H9 (cell line): ENCODE data around the gene DDOST. TPM values are rescaled to one million over a fixed set of nuclear protein-coding genes. Genes with fewer than 3 reads are reported as not detected.

Source experiments
- DNase-seq: peaks from one replicate; pipeline ENCODE4 v3.0.0-alpha.2; 2017
- H2AFZ ChIP-seq: one replicate; pipeline ENCODE4 v1.6.1; 2013; ENCODE audit warnings: mild to moderate bottlenecking, low read length, control low read depth, moderate library complexity
- H2AK5ac ChIP-seq: 2 replicates; pipeline ENCODE4 v1.6.1; 2013; ENCODE audit warnings: low read length, control low read depth, mixed read lengths; ENCODE audit not compliant: insufficient read length
- H2BK120ac ChIP-seq: one replicate; pipeline ENCODE4 v1.6.1; 2013; ENCODE audit warnings: low read depth, mild to moderate bottlenecking, low read length, control low read depth, inconsistent platforms; ENCODE audit not compliant: poor library complexity, severe bottlenecking
- H2BK12ac ChIP-seq: 2 replicates; pipeline ENCODE4 v1.6.1; 2013; ENCODE audit warnings: low read length, control low read depth, mixed read lengths, low read depth; ENCODE audit not compliant: insufficient read length
- H2BK15ac ChIP-seq: 2 replicates; pipeline ENCODE4 v1.6.1; 2013; ENCODE audit warnings: low read depth, low read length, control low read depth
- H2BK20ac ChIP-seq: one replicate; pipeline ENCODE4 v1.6.1; 2013; ENCODE audit warnings: low read depth, mild to moderate bottlenecking, low read length, control low read depth, inconsistent platforms; ENCODE audit not compliant: poor library complexity, severe bottlenecking
- H2BK5ac ChIP-seq: 2 replicates; pipeline ENCODE4 v1.6.1; 2013; ENCODE audit warnings: low read length, control low read depth, mixed read lengths; ENCODE audit not compliant: insufficient read length
- H3K14ac ChIP-seq: 2 replicates; pipeline ENCODE4 v1.6.1; 2013; ENCODE audit warnings: low read length, control low read depth; ENCODE audit not compliant: insufficient read depth
- H3K18ac ChIP-seq: 2 replicates; pipeline ENCODE4 v1.6.1; 2013; ENCODE audit warnings: low read depth, mild to moderate bottlenecking, mixed read lengths, low read length, control low read depth; ENCODE audit not compliant: insufficient read length
- H3K23ac ChIP-seq: 2 replicates; pipeline ENCODE4 v1.6.1; 2013; ENCODE audit warnings: low read length, control low read depth, mixed read lengths, low read depth; ENCODE audit not compliant: insufficient read length
- H3K23me2 ChIP-seq: 2 replicates; pipeline ENCODE4 v1.6.1; 2013; ENCODE audit warnings: low read depth, mild to moderate bottlenecking, mixed read lengths, low read length, control low read depth; ENCODE audit not compliant: insufficient read length, poor library complexity, severe bottlenecking
- H3K27ac ChIP-seq: 2 replicates; pipeline ENCODE4 v1.5.1; 2013; ENCODE audit warnings: low read length, control low read depth, mixed read lengths, low read depth; ENCODE audit not compliant: insufficient read length
- H3K27me3 ChIP-seq: 2 replicates; pipeline ENCODE4 v1.6.1; 2013; ENCODE audit warnings: low read length, control low read depth, inconsistent platforms; ENCODE audit not compliant: insufficient read depth
- H3K4ac ChIP-seq: 2 replicates; pipeline ENCODE4 v1.6.1; 2013; ENCODE audit warnings: low read depth, mild to moderate bottlenecking, control low read depth, inconsistent platforms, low read length, moderate library complexity
- H3K4me1 ChIP-seq: 2 replicates; pipeline ENCODE4 v1.6.1; 2013; ENCODE audit warnings: low read length, control low read depth, inconsistent platforms; ENCODE audit not compliant: insufficient read depth
- H3K4me2 ChIP-seq: 2 replicates; pipeline ENCODE4 v1.6.1; 2013; ENCODE audit warnings: low read length, control low read depth, mixed read lengths; ENCODE audit not compliant: insufficient read length, insufficient read depth
- H3K56ac ChIP-seq: 2 replicates; pipeline ENCODE4 v1.6.1; 2013; ENCODE audit warnings: low read depth, mild to moderate bottlenecking, mixed read lengths, low read length, control low read depth; ENCODE audit not compliant: insufficient read length
- H3K79me1 ChIP-seq: 2 replicates; pipeline ENCODE4 v1.6.1; 2013; ENCODE audit warnings: low read depth, mild to moderate bottlenecking, moderate library complexity, low read length, control low read depth, inconsistent platforms; ENCODE audit not compliant: insufficient read depth, poor library complexity, severe bottlenecking
- H3K79me2 ChIP-seq: 2 replicates; pipeline ENCODE4 v1.6.1; 2013; ENCODE audit warnings: low read length, control low read depth, inconsistent platforms; ENCODE audit not compliant: insufficient read depth
- H3K9ac ChIP-seq: 2 replicates; pipeline ENCODE4 v1.6.1; 2013; ENCODE audit warnings: low read length, control low read depth, mixed read lengths; ENCODE audit not compliant: insufficient read length; ENCODE audit errors: extremely low read depth
- H3K9me3 ChIP-seq: one replicate; pipeline ENCODE4 v1.6.1; 2013; ENCODE audit warnings: low read depth, low read length, inconsistent platforms; ENCODE audit not compliant: control insufficient read depth
- H3T11ph ChIP-seq: one replicate; pipeline ENCODE4 v1.6.1; 2013; ENCODE audit warnings: mild to moderate bottlenecking, low read length, control low read depth, inconsistent platforms
- H4K20me1 ChIP-seq: one replicate; pipeline ENCODE4 v1.6.1; 2013; ENCODE audit not compliant: control insufficient read depth, insufficient read length, insufficient read depth
- H4K5ac ChIP-seq: 2 replicates; pipeline ENCODE4 v1.6.1; 2013; ENCODE audit warnings: low read depth, mild to moderate bottlenecking, mixed read lengths, low read length, control low read depth; ENCODE audit not compliant: insufficient read length
- H4K8ac ChIP-seq: replicated peaks from 2 replicates; pipeline ENCODE4 v1.6.1; 2013; ENCODE audit warnings: low read length, control low read depth, mixed read lengths, low read depth; ENCODE audit not compliant: insufficient read length
- H4K91ac ChIP-seq: 2 replicates; pipeline ENCODE4 v1.6.1; 2013; ENCODE audit warnings: low read depth, mild to moderate bottlenecking, moderate library complexity, mixed read lengths, low read length, control low read depth; ENCODE audit not compliant: insufficient read length
- H3K27ac Mint-ChIP-seq, 3 experiments: 2 replicates in 2 of 3; 3 replicates in 1 of 3; pipeline ENCODE4 v1.8.0; 2020 to 2021; ENCODE audit warnings: mixed read lengths in 3 of 3, mild to moderate bottlenecking in 1 of 3, moderate library complexity in 1 of 3
- H3K27me3 Mint-ChIP-seq: 2 replicates; pipeline ENCODE4 v1.8.0; 2021; ENCODE audit warnings: low read depth, mild to moderate bottlenecking, moderate library complexity, mixed read lengths
- H3K36me3 Mint-ChIP-seq, 3 experiments: 2 replicates in 2 of 3; 3 replicates in 1 of 3; pipeline ENCODE4 v1.8.0; 2020 to 2021; ENCODE audit warnings: low read depth in 3 of 3, mixed read lengths in 3 of 3; ENCODE audit not compliant: insufficient read depth in 1 of 3
- H3K4me1 Mint-ChIP-seq, 2 experiments: 2 replicates each; pipeline ENCODE4 v1.8.0; 2020; ENCODE audit warnings: mixed read lengths in 2 of 2
- H3K4me3 Mint-ChIP-seq, 2 experiments: 2 replicates in 1 of 2; 3 replicates in 1 of 2; pipeline ENCODE4 v1.8.0; 2020 to 2021; ENCODE audit warnings: mild to moderate bottlenecking in 2 of 2, mixed read lengths in 2 of 2, moderate library complexity in 1 of 2
- H3K9me3 Mint-ChIP-seq, 2 experiments: 2 replicates in 1 of 2; 3 replicates in 1 of 2; pipeline ENCODE4 v1.8.0; 2020; ENCODE audit warnings: mild to moderate bottlenecking in 2 of 2, mixed read lengths in 2 of 2, moderate library complexity in 1 of 2
- CTCF ChIP-seq: fragments of 200-600 bp; sonication (generic); conservative IDR thresholded peaks from 3 replicates; pipeline ENCODE4 v1.8.0; 2021; ENCODE audit warnings: antibody characterized with exemption, mild to moderate bottlenecking
- WGBS: extraction: QIAGEN DNeasy Blood & Tissue Kit; methylation state at CpG from one replicate; pipeline ENCODE4 v1.1.7; 2013; ENCODE audit warnings: missing lambda C conversion rate, low lambda C conversion rate, mixed read lengths; ENCODE audit not compliant: insufficient read length; ENCODE audit errors: extremely low coverage; 5-methylcytosine and 5-hydroxymethylcytosine counted together
- total RNA-seq: library from RNA; stranded (reverse); gene quantifications from 2 replicates; pipeline ENCODE4 v1.2.1, GENCODE V29; 2021

DDOST gene
- total RNA-seq, 1 experiment from 2014 or later = 255 TPM

GRCh38 chr1:20666146-20666545 is 5.0 kb upstream of the DDOST start:
- Histone ChIP-seq H3K27me3 (no peaks in the 10 kb centered on the region), H2BK120ac (no peak overlapping the region), H3K14ac (no peak overlapping the region), H2BK12ac (no peak overlapping the region), H3K27ac (no peak overlapping the region), H3K4ac (no peak overlapping the region), H3K23ac (no peak overlapping the region), H3K9me3 (no peaks in the 10 kb centered on the region), H2AK5ac (no peak overlapping the region), H3T11ph (no peak overlapping the region), H4K8ac (no peak overlapping the region), H2BK15ac (no peak overlapping the region), H2BK5ac (no peak overlapping the region), H3K9ac (no peak overlapping the region), H3K56ac (no peak overlapping the region), H3K4me2 (no peak overlapping the region), H3K79me2 (no peaks in the 10 kb centered on the region), H3K79me1 (no peaks in the 10 kb centered on the region), H3K23me2 (no peaks in the 10 kb centered on the region), H4K91ac (no peak overlapping the region), H2AFZ (no peak overlapping the region), H3K4me1 (peaks cover 2% of the 10 kb centered on the region; the same call in 1 of the 2 replicates), H4K20me1 (no peaks in the 10 kb centered on the region), H3K18ac (no peak overlapping the region), H2BK20ac (no peak overlapping the region), H4K5ac (no peak overlapping the region)
- Mint-ChIP-seq H3K27me3 (no peaks in the 10 kb centered on the region), H3K9me3 (peaks cover 0 to 2% of the 10 kb centered on the region in 2 experiments; a peak in 1 of 5 replicates), H3K27ac (no peak overlapping the region), H3K36me3 (peaks cover 2 to 8% (median 4%) of the 10 kb centered on the region in 3 experiments; a peak in 5 of 7 replicates), H3K4me1 (peaks cover 9 to 10% of the 10 kb centered on the region in 2 experiments), H3K4me3 (no peak overlapping the region)
- WGBS = no CpG with 5 or more reads among the region's 16 CpGs
- no peak for TF ChIP-seq CTCF
- no peak for DNase-seq
